ENCODE measurements around the gene ARHGAP32.

The ARHGAP32 gene

GRCh38 chr11:129192150-129192549 lies at the start of gene ARHGAP32:
Gene ARHGAP32, minus strand, starts transcription at chr11:129192325. Its CDS starts 127 bp downstream, at chr11:129192198.
- DNase-seq, result no peak

- no peak for DNase-seq
Observed at GRCh38 chr11:129239207-129239606, 47.1 kb upstream of the ARHGAP32 start.

- no peak for DNase-seq
Observed at GRCh38 chr11:129237880-129238638, 45.9 kb upstream of the ARHGAP32 start.

GRCh38 chr11:129237456-129237855 lies 45.3 kb upstream of the ARHGAP32 start:
- no peak for DNase-seq

- no peak for DNase-seq
Observed at GRCh38 chr11:129236850-129237249, 44.7 kb upstream of the ARHGAP32 start.

- DNase-seq, result no peak
Observed at GRCh38 chr11:129234978-129235377, 42.9 kb upstream of the ARHGAP32 start.

GRCh38 chr11:129230006-129230405 lies 37.9 kb upstream of the ARHGAP32 start:
- no peak for DNase-seq

GRCh38 chr11:129226207-129226798 lies 34.2 kb upstream of the ARHGAP32 start:
- DNase-seq, result no peak

GRCh38 chr11:129225190-129225589 lies 33.1 kb upstream of the ARHGAP32 start:
- no peak for DNase-seq

- DNase-seq, result no peak
Observed at GRCh38 chr11:129224538-129224937, 32.4 kb upstream of the ARHGAP32 start.

GRCh38 chr11:129223701-129224149 lies 31.6 kb upstream of the ARHGAP32 start:
- no peak for DNase-seq

- no peak for DNase-seq
Observed at GRCh38 chr11:129223260-129223659, 31.1 kb upstream of the ARHGAP32 start.

GRCh38 chr11:129222158-129222557 lies 30.0 kb upstream of the ARHGAP32 start:
- no peak for DNase-seq

- DNase-seq, result no peak
Observed at GRCh38 chr11:129215506-129216245, 23.6 kb upstream of the ARHGAP32 start.

GRCh38 chr11:129214710-129215295 lies 22.7 kb upstream of the ARHGAP32 start:
- no peak for DNase-seq

- no peak for DNase-seq
Observed at GRCh38 chr11:129213261-129213660, 21.1 kb upstream of the ARHGAP32 start.

GRCh38 chr11:129211397-129211796 lies 19.3 kb upstream of the ARHGAP32 start:
- DNase-seq, result no peak

GRCh38 chr11:129210831-129211181 lies 18.7 kb upstream of the ARHGAP32 start:
- DNase-seq, result no peak

GRCh38 chr11:129209891-129210830 lies 18.0 kb upstream of the ARHGAP32 start:
- DNase-seq, result no peak

- DNase-seq, result no peak
Observed at GRCh38 chr11:129208863-129209262, 16.7 kb upstream of the ARHGAP32 start.

- no peak for DNase-seq
Observed at GRCh38 chr11:129204150-129204838, 12.2 kb upstream of the ARHGAP32 start.

GRCh38 chr11:129202646-129203045 lies 10.5 kb upstream of the ARHGAP32 start:
- DNase-seq, result no peak
